Activated T-cell treated with anti-CD3 and anti-CD28 coated beads, Interleukin-2, amount 50 U/mL, for 4 hours (primary cell): ENCODE data around the gene FBXL13. TPM values are rescaled to one million over a fixed set of nuclear protein-coding genes. Genes with fewer than 3 reads are reported as not detected.
"Not testable (repeated sequence)": the region's sequence is repeated elsewhere in the genome, so short reads cannot be mapped to it uniquely, and the experiment has no call there.

Source experiments
- ATAC-seq, 2 donors: fragments of 200-7000 bp; cut with Tn5 transposase; one replicate each; pipeline ENCODE4 v1.10.0; 2021
- DNase-seq: peaks from one replicate; pipeline ENCODE4 v3.0.0-alpha.2; 2020
- H3K27me3 Mint-ChIP-seq: one replicate; pipeline ENCODE4 v1.8.0; 2021; ENCODE audit warnings: low read depth, mixed read lengths
- H3K36me3 Mint-ChIP-seq: one replicate; pipeline ENCODE4 v1.8.0; 2022; ENCODE audit warnings: mixed read lengths; ENCODE audit not compliant: insufficient read depth
- H3K4me1 Mint-ChIP-seq: one replicate; pipeline ENCODE4 v1.8.0; 2021; ENCODE audit warnings: low read depth, mixed read lengths
- H3K4me3 Mint-ChIP-seq: one replicate; pipeline ENCODE4 v1.8.0; 2021; ENCODE audit warnings: mild to moderate bottlenecking, moderate library complexity, mixed read lengths
- H3K9me3 Mint-ChIP-seq: one replicate; pipeline ENCODE4 v1.8.0; 2021; ENCODE audit warnings: mixed read lengths
- total RNA-seq, 3 donors: library from RNA; stranded (reverse); gene quantifications; one replicate each; pipeline ENCODE4 v1.2.1, GENCODE V29; 2021

FBXL13 gene
- total RNA-seq, 3 donors from 2014 or later = 0.84 to 1.1 (median 0.96) TPM

DNA sequence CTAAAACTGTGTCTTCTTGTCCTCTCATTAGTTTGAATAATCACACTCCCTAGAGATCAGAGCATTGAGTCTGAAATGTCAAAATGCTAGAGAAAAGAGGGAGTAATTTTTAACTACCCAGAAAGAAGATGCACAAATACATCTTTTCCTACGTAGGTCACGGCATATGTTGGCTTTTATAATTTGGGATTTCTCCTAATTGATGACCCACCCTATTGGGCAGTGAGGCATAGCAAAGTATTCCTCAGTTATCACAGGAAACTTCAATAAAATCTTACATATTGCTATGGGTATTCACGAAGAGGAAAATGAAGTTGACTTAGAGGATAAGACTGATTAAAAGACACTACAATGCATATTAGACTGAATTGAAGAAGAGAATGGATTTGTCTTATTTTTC is 25.8 kb upstream of the FBXL13 start:
- ATAC-seq (no peak), DNase-seq (no peak)
- Mint-ChIP-seq H3K27me3 (no peaks in the 10 kb centered on the region), H3K9me3 (no peaks in the 10 kb centered on the region), H3K4me3 (no peak overlapping the region), H3K36me3 (peaks cover 28% of the 10 kb centered on the region), H3K4me1 (no peaks in the 10 kb centered on the region)

DNA sequence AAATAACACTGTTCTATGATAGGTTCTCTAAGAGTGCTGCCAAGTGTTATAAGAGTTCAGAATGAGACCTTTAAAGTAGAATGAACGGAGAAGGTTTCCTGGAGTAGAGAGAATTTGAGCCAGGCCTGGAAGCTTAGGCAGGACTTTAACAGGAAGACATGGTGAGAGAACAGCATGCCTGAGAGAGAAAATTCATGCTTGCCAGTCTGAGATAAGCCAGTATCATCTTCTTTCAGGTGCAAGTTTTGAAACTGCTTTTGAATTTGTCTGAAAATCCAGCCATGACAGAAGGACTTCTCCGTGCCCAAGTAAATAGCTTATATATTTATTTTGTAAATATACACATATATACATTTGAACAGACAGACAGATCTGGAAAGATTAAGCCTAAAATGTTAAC is 22.4 kb upstream of the FBXL13 start:
- Mint-ChIP-seq H3K27me3 (no peaks in the 10 kb centered on the region), H3K4me1 (no peaks in the 10 kb centered on the region), H3K9me3 (no peaks in the 10 kb centered on the region), H3K4me3 (no peak overlapping the region), H3K36me3 (peaks cover 28% of the 10 kb centered on the region)
- no peak for ATAC-seq
- DNase-seq = no peak

GRCh38 chr7:103095558-103095957 is 21.0 kb upstream of the FBXL13 start:
- not testable (repeated sequence) for DNase-seq, ATAC-seq, H3K4me3 Mint-ChIP-seq, H3K4me1 Mint-ChIP-seq, H3K9me3 Mint-ChIP-seq, H3K27me3 Mint-ChIP-seq
- H3K36me3 Mint-ChIP-seq = peaks cover 26% of the 10 kb centered on the region

DNA sequence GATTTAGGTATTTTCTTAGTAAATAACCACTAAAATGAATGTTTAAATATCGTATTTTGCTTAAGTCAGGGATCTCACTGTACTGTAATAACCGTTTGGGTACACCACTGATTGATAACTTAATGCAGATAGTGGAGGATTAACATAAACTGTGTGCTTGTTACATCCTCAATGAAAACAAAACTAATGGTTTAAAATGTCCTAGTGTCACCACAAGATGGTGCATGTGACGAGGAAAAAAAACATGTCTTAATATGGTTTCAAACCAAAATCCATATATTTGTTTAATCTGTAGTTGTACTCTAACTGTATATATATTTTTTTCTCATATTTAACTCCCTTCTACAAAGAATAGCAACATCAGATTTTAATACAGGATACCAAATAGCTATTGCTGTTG is 19.5 kb upstream of the FBXL13 start:
- H3K36me3 Mint-ChIP-seq = peaks cover 28% of the 10 kb centered on the region
- ATAC-seq (no peak), DNase-seq (no peak)
- no peaks in the 10 kb centered on the region for H3K9me3 Mint-ChIP-seq
- H3K27me3 Mint-ChIP-seq = no peaks in the 10 kb centered on the region
- H3K4me3 Mint-ChIP-seq = no peak overlapping the region
- no peaks in the 10 kb centered on the region for H3K4me1 Mint-ChIP-seq

- H3K27me3 Mint-ChIP-seq = no peaks in the 10 kb centered on the region
- H3K36me3 Mint-ChIP-seq = peaks cover 32% of the 10 kb centered on the region
Observed at GRCh38 chr7:103093429-103093828, 18.8 kb upstream of the FBXL13 start.

GRCh38 chr7:103092321-103092720 is 17.7 kb upstream of the FBXL13 start:
- H3K36me3 Mint-ChIP-seq = peaks cover 34% of the 10 kb centered on the region
- H3K27me3 Mint-ChIP-seq, H3K9me3 Mint-ChIP-seq, ATAC-seq, DNase-seq, H3K4me1 Mint-ChIP-seq, H3K4me3 Mint-ChIP-seq: not testable (repeated sequence)

More at GRCh38 chr7:103093429-103093828, 18.8 kb upstream of the FBXL13 start:
- no peaks in the 10 kb centered on the region for H3K9me3 Mint-ChIP-seq
- H3K4me3 Mint-ChIP-seq = no peak overlapping the region
- DNase-seq = no peak
- no peaks in the 10 kb centered on the region for H3K4me1 Mint-ChIP-seq
- no peak for ATAC-seq

DNA sequence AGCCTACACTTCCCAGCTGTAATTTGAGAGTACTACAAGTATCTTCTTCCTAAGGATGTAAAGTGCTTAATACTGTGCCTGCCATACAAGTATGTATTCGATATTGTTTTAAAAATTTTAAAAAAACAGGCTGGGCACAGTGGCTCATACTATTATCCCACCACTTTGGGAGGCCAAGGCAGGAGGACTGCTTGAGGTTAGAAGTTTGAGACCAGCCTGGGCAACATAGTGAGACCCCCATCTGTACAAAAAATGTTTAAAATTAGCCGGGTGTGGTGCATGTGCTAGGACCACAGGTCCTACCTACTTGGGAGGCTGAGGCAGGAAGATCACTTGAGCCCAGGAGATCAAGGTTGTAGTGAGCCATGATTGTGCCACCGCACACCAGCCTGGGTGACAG is 8.6 kb upstream of the FBXL13 start:
- ATAC-seq (no peak), DNase-seq (no peak)
- Mint-ChIP-seq H3K27me3 (no peaks in the 10 kb centered on the region), H3K4me1 (peaks cover 10% of the 10 kb centered on the region), H3K9me3 (no peaks in the 10 kb centered on the region), H3K36me3 (peaks cover 19% of the 10 kb centered on the region), H3K4me3 (no peak overlapping the region)

- DNase-seq (no peak), ATAC-seq (no peak)
- peaks cover 12% of the 10 kb centered on the region for H3K4me1 Mint-ChIP-seq
- peaks cover 21% of the 10 kb centered on the region for H3K36me3 Mint-ChIP-seq
- H3K27me3 Mint-ChIP-seq = no peaks in the 10 kb centered on the region
- no peak overlapping the region for H3K4me3 Mint-ChIP-seq
- H3K9me3 Mint-ChIP-seq = no peaks in the 10 kb centered on the region
Observed at GRCh38 chr7:103082497-103082896, 7.9 kb upstream of the FBXL13 start.

DNA sequence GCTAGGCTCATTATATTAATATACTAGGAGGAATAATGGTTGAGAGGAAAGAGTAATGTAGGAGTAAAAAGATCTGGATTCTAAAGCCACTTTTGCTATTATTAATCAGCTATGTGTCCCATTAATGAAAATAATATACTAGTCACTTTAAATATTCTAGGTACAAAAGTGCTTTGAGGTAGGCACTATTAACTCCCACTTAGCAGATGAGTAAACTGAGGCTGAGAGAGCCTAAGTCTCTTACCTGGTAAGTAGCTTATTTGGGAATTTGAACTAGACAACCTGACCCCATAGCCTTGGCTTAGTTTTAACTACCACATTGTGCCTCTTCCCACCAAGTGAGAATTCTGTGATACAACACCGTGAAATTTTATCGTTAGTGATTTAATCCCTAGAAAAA is 6.3 kb upstream of the FBXL13 start:
- H3K9me3 Mint-ChIP-seq = no peaks in the 10 kb centered on the region
- H3K4me3 Mint-ChIP-seq = no peak overlapping the region
- H3K4me1 Mint-ChIP-seq = peaks cover 23% of the 10 kb centered on the region
- no peaks in the 10 kb centered on the region for H3K27me3 Mint-ChIP-seq
- DNase-seq = no peak
- no peak for ATAC-seq
- peaks cover 13% of the 10 kb centered on the region for H3K36me3 Mint-ChIP-seq

GRCh38 chr7:103079836-103080235 is 5.2 kb upstream of the FBXL13 start:
- no peak overlapping the region for H3K4me3 Mint-ChIP-seq
- H3K4me1 Mint-ChIP-seq = peaks cover 29% of the 10 kb centered on the region
- H3K27me3 Mint-ChIP-seq = no peaks in the 10 kb centered on the region
- no peak for DNase-seq
- ATAC-seq = no peak
- H3K9me3 Mint-ChIP-seq = no peaks in the 10 kb centered on the region
- H3K36me3 Mint-ChIP-seq = peaks cover 11% of the 10 kb centered on the region

DNA sequence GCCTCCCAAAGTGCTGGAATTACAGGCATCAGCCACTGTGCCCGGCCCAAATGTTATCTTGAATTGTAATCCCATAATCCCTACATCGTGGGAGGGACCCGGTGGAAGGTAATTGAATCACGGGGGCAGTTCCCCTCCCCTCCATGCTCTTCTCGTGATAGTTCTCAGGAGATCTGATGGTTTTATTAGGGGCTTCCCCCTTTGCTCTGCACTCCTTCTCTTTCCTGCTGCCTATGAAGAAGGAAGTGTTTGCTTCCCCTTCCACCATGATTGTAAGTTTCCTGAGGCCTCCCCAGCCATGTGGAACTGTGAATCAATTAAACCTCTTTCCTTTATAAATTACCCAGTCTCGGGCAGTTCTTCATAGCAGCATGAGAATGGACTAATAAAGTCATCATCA is 3.6 kb upstream of the FBXL13 start:
- Mint-ChIP-seq H3K4me1 (peaks cover 39% of the 10 kb centered on the region), H3K36me3 (peaks cover 11% of the 10 kb centered on the region)
- ATAC-seq, H3K9me3 Mint-ChIP-seq, H3K27me3 Mint-ChIP-seq, DNase-seq, H3K4me3 Mint-ChIP-seq: not testable (repeated sequence)

GRCh38 chr7:103077318-103077717 is 2.7 kb upstream of the FBXL13 start:
- ATAC-seq (no peak), DNase-seq (no peak)
- H3K9me3 Mint-ChIP-seq = no peaks in the 10 kb centered on the region
- peaks cover 11% of the 10 kb centered on the region for H3K36me3 Mint-ChIP-seq
- peak overlapping the region; percentile 31 for H3K4me3 Mint-ChIP-seq
- no peaks in the 10 kb centered on the region for H3K27me3 Mint-ChIP-seq
- H3K4me1 Mint-ChIP-seq = peaks cover 35% of the 10 kb centered on the region

DNA sequence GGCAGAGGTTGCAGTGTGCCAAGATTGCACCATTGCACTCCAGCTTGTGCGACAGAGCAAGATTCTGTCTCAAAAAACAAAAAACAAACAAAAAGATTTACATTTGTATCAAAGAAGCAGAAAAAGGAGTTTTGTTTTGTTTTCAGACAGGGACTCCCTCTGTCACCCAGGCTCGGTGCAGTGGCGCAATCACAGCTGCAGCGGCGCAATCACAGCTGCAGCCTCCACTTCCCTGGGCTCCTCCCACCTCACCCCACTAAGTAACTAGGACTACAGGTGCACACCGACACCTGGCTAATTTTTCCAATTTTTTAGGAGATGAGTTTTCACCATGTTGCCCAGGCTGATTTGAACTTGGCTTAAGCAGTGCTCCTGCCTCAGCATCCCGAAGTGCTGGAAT is 2.2 kb upstream of the FBXL13 start:
- H3K9me3 Mint-ChIP-seq = no peaks in the 10 kb centered on the region
- no peaks in the 10 kb centered on the region for H3K27me3 Mint-ChIP-seq
- ATAC-seq (no peak), DNase-seq (no peak)
- H3K36me3 Mint-ChIP-seq = peaks cover 9% of the 10 kb centered on the region
- H3K4me1 Mint-ChIP-seq = peaks cover 35% of the 10 kb centered on the region
- H3K4me3 Mint-ChIP-seq = peak overlapping the region; percentile 98

GRCh38 chr7:103075337-103075918 is 832 bp upstream of the FBXL13 start:
- Mint-ChIP-seq H3K4me3 (peak overlapping the region; percentile 98), H3K27me3 (no peaks in the 10 kb centered on the region), H3K36me3 (peaks cover 9% of the 10 kb centered on the region), H3K9me3 (no peaks in the 10 kb centered on the region), H3K4me1 (peaks cover 35% of the 10 kb centered on the region)
- DNase-seq (peak; percentile 78), ATAC-seq (peak; percentile 78 to 80)

- H3K36me3 Mint-ChIP-seq = peaks cover 7% of the 10 kb centered on the region
- H3K9me3 Mint-ChIP-seq = no peaks in the 10 kb centered on the region
- DNase-seq (no peak), ATAC-seq (no peak)
- H3K4me3 Mint-ChIP-seq = peak overlapping the region; percentile 94
- H3K4me1 Mint-ChIP-seq = peaks cover 32% of the 10 kb centered on the region
- H3K27me3 Mint-ChIP-seq = no peaks in the 10 kb centered on the region
Observed at GRCh38 chr7:103073989-103074518, 542 bp downstream of the FBXL13 start.
